LNCAP (cell line): ENCODE data around the gene RBFOX1.

Experiments used
- TF ChIP-seq, protein P1 (sequence below): fragments of 450-650 bp; IDR thresholded peaks from 2 replicates; pipeline ENCODE4 v1.5.1; 2017; ENCODE audit warnings: mild to moderate bottlenecking

The RBFOX1 gene

DNA sequence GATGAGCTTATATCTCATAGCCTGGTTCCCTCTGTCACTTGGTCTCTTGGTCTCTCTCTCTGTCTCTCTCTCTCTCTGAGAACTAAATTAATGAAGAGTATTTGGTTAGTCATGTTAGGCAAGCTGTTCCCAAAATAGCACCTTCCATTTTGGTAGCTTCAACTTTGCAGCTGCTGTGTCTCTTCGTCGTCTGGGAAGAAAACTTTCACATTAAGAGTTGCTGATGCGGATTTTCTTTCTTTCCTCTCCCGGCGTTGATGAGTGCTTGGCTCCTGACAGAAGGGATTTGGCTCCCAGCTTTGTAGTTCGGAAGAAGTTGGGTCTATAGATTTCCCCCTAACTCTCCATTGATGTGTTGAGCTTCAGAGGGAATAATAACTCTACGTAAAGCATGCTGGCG lies at the start of gene RBFOX1:
Gene RBFOX1 (plus strand): TSS at position 235 of the 400 bp plus-strand sequence.
- TF ChIP-seq, protein P1, sequence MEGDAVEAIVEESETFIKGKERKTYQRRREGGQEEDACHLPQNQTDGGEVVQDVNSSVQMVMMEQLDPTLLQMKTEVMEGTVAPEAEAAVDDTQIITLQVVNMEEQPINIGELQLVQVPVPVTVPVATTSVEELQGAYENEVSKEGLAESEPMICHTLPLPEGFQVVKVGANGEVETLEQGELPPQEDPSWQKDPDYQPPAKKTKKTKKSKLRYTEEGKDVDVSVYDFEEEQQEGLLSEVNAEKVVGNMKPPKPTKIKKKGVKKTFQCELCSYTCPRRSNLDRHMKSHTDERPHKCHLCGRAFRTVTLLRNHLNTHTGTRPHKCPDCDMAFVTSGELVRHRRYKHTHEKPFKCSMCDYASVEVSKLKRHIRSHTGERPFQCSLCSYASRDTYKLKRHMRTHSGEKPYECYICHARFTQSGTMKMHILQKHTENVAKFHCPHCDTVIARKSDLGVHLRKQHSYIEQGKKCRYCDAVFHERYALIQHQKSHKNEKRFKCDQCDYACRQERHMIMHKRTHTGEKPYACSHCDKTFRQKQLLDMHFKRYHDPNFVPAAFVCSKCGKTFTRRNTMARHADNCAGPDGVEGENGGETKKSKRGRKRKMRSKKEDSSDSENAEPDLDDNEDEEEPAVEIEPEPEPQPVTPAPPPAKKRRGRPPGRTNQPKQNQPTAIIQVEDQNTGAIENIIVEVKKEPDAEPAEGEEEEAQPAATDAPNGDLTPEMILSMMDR, result no peak

DNA sequence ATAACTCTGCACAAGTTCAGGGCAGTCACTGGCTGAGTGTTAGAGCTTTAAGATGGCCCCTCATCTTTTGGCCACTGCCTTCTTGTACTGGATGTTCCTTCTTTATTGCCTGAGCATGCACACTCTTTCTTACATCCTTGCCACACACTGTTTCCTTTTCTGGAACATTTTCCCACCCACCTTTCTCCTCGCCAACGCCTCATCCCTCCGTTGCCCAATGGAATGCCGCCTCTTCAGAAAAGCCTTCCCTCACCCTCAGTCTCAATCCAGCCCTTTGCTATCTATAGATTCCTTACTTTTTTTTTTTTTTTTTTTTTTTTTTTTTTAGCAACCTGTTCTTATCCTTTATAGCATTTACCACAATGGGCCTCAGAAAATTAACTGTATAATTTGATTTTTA lies 47.9 kb upstream of the RBFOX1 start:
- TF ChIP-seq, protein P1, result no peak

DNA sequence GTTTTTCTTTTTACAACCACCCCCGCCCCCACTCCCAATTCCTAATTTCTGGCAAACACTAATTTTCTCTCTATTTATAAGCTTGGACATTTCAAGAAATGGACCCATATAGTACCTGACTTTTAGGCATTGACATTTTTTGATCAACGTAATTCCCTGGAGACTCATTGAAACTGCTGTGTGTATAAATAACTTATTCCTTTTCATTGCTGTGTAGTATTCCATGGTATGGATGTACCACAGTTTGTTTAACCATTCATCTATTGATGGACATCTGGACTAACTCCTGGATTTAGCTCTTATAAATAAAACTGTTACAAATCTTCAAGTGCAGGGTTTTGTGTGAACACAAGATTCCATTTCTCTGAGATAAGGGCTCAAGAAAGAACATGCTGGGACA lies 47.1 kb upstream of the RBFOX1 start:
- TF ChIP-seq, protein P1, result no peak

DNA sequence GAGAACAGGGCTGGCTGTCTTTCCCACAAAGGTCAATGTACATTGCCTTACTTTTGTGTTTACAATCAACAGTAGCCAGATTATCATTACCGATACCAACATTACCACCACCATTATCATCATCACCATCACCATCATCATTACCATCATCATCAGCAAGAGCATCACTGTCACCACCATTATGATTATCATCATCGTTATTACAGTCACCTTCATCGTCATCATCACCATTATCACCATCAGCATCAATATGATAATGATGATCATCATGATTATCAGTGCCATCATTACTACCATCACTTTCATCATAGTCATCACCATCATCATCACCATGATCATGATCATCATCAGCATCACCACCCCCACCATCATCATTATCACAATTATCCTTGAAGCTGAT lies 43.3 kb upstream of the RBFOX1 start:
- TF ChIP-seq, protein P1, result no peak

DNA sequence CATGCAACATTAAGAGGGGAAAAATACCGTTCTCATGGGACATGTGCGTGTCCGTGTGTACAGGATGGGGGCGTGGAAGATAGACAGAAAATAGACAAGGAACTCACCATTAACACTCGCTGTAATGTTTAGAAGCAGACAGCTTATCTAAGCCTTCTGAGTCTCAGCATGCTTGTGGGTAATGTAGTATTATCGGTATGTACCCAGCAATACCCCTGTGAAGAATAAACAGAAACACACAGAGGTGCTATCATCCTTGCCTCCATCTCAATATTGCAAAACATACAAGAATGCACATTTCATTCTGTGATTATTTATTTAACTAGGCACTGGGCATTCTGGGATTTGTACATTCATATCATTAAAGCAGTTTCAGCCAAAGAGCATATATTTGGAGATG lies 42.0 kb upstream of the RBFOX1 start:
- TF ChIP-seq, protein P1, result no peak

DNA sequence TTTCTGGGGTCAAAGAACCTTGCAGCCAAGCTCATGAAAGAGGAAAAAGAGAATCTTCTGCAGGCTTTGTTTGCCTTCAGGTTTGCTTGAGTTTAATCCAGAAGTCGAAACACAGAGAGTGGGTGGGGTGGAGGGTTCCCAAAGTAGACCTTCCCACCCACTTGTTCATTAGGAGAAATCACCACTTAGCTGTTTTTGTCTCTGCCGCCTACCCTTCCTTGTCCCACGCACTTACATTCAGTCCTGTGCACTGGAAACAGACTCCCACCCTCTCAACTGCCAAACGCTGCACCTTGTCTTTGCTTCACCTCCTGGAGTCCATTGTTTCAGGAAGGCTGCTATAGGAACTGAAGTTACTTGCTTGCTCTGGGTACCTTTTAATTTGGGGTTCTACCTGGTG lies 38.6 kb upstream of the RBFOX1 start:
- TF ChIP-seq, protein P1, result no peak

DNA sequence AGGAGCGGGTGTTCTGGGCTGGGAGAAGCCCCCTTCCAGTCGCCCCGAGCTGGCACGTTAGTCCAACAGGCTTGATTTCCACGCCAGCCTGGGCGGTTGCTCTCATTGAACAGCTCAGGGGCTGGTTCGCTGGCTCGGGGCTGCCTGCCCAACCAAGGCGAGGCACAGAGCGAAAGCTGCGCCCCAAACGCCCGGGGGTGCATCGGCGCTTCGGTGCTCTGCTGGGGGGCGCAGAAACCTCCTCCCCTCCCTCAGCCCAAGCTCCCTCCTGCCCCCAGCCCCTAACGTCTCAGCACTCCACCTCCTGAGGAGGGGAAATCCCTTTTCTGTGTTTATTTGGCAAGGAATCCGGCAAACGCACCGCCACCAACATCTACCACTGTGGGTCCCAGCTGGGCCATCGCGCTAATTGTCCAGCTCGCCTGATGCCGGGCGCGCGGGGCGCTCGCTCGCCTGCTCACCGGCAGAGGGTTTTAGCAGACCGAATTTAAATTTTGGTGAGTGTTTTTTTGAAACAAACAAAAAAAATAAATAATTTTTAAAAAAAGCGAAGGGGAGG lies 29.5 kb upstream of the RBFOX1 start:
- TF ChIP-seq, protein P1, result no peak

DNA sequence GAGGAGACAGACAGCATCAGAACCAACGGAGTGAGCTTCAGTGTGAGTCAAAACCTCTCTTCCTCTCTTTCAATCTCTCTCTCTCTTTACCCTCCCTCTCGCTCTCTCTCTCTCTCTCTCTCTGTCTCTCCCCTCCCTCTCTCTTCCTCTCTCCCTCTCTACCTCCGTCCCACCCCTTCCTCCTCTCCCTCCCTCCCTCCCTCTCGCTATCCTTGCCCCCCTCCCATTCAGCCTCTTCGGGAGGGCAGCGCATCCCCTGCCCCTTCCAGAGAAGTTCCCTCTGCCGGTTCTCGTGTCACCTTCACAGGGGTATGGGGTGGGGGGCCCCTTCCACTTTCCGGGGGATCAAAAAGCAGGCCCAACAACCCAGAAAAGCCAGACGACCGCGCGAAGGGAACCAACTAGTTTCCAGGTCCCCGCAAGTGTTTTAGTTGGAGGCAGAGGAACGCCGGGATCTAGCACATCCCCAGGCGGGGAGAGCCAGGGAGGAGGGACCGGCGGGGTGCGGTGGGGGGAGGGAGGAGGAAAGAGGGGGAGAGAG lies 28.9 kb upstream of the RBFOX1 start:
- TF ChIP-seq, protein P1, result no peak
